ENCODE measurements around the gene GOT1. TPM values are rescaled to one million over a fixed set of nuclear protein-coding genes. Genes with fewer than 3 reads are reported as not detected.

GOT1 gene
- total RNA-seq, 4 donors from 2014 or later, result 91.4 to 215 (median 135) TPM

- intact Hi-C loops (cut with DNase I; ENCODE audit: low total_unique reads) (no loop called here), in situ Hi-C loops (cut with MboI; ENCODE audit: low sequenced_read_pairs in 4 of 4) (no loop called here)
- Histone ChIP-seq H3K9me3 (no peaks in the 10 kb centered on the region), H3K4me1 (no peaks in the 10 kb centered on the region), H3K36me3 (no peaks in the 10 kb centered on the region), H3K27me3 (no peaks in the 10 kb centered on the region), H3K27ac (no peak overlapping the region), H3K4me3 (no peak overlapping the region)
- DNase-seq, result no peak
- TF ChIP-seq, protein P1, sequence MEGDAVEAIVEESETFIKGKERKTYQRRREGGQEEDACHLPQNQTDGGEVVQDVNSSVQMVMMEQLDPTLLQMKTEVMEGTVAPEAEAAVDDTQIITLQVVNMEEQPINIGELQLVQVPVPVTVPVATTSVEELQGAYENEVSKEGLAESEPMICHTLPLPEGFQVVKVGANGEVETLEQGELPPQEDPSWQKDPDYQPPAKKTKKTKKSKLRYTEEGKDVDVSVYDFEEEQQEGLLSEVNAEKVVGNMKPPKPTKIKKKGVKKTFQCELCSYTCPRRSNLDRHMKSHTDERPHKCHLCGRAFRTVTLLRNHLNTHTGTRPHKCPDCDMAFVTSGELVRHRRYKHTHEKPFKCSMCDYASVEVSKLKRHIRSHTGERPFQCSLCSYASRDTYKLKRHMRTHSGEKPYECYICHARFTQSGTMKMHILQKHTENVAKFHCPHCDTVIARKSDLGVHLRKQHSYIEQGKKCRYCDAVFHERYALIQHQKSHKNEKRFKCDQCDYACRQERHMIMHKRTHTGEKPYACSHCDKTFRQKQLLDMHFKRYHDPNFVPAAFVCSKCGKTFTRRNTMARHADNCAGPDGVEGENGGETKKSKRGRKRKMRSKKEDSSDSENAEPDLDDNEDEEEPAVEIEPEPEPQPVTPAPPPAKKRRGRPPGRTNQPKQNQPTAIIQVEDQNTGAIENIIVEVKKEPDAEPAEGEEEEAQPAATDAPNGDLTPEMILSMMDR (IDR thresholded peaks at IDR 0.05 in 4 of 5, conservative IDR thresholded peaks at IDR 0.05 in 1 of 5), result no peak
- no peak for TF ChIP-seq POLR2A (IDR thresholded peaks at IDR 0.05)
- ATAC-seq, result no peak
These were observed 57.7 kb downstream of the GOT1 start for GRCh38 chr10:99372546-99373271.

DNA sequence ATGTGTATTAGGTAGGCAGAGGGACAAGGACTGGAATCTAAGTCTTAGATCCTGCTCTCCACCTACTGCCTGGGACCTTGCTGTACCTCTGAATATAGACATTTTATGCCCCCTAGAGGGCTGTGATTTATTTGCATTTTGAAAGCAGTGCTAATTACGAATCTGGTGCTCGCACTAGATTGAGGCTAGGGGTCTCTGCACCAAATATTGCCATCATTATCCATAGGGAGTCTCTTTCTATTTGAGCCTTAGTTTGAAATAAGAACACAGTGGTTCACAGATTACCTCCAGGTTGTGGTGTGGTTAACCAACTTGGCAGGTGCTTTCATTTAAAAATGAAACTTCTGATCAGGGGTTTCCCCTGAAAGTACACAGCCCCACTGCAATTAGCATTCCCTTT lies 59.4 kb downstream of the GOT1 start:
- in situ Hi-C loops (cut with MboI; ENCODE audit: low sequenced_read_pairs in 4 of 4) (no loop called here), intact Hi-C loops (cut with DNase I; ENCODE audit: low total_unique reads) (no loop called here)
- H3K27ac ChIP-seq, result no peak overlapping the region
- H3K36me3 ChIP-seq, result no peaks in the 10 kb centered on the region
- ATAC-seq (no peak), DNase-seq (no peak)
- no peaks in the 10 kb centered on the region for H3K4me1 ChIP-seq
- H3K4me3 ChIP-seq, result no peak overlapping the region
- TF ChIP-seq, protein P1 (IDR thresholded peaks at IDR 0.05 in 4 of 5, conservative IDR thresholded peaks at IDR 0.05 in 1 of 5), result no peak
- no peak for TF ChIP-seq POLR2A (IDR thresholded peaks at IDR 0.05)
- no peaks in the 10 kb centered on the region for H3K9me3 ChIP-seq
- no peaks in the 10 kb centered on the region for H3K27me3 ChIP-seq

- Histone ChIP-seq H3K27me3 (no peaks in the 10 kb centered on the region), H3K4me3 (no peak overlapping the region), H3K36me3 (no peaks in the 10 kb centered on the region), H3K27ac (no peak overlapping the region), H3K4me1 (no peaks in the 10 kb centered on the region), H3K9me3 (no peaks in the 10 kb centered on the region)
- in situ Hi-C loops (cut with MboI; ENCODE audit: low sequenced_read_pairs in 4 of 4), result no loop called here
- TF ChIP-seq, protein P1 (IDR thresholded peaks at IDR 0.05 in 4 of 5, conservative IDR thresholded peaks at IDR 0.05 in 1 of 5), result no peak
- no peak for TF ChIP-seq POLR2A (IDR thresholded peaks at IDR 0.05)
- DNase-seq, result no peak
- no peak for ATAC-seq
- intact Hi-C loops (cut with DNase I; ENCODE audit: low total_unique reads), result no loop called here
These were observed 60.9 kb downstream of the GOT1 start for GRCh38 chr10:99369551-99369950.

GRCh38 chr10:99369126-99369525 lies 61.3 kb downstream of the GOT1 start:
- Histone ChIP-seq H3K4me1 (no peaks in the 10 kb centered on the region), H3K27ac (no peak overlapping the region), H3K9me3 (no peaks in the 10 kb centered on the region), H3K4me3 (no peak overlapping the region), H3K27me3 (no peaks in the 10 kb centered on the region), H3K36me3 (no peaks in the 10 kb centered on the region)
- no peak for DNase-seq
- intact Hi-C loops (cut with DNase I; ENCODE audit: low total_unique reads), result no loop called here
- TF ChIP-seq, protein P1 (IDR thresholded peaks at IDR 0.05 in 4 of 5, conservative IDR thresholded peaks at IDR 0.05 in 1 of 5), result no peak
- TF ChIP-seq POLR2A (IDR thresholded peaks at IDR 0.05), result no peak
- no peak for ATAC-seq
- in situ Hi-C loops (cut with MboI; ENCODE audit: low sequenced_read_pairs in 4 of 4), result no loop called here

DNA sequence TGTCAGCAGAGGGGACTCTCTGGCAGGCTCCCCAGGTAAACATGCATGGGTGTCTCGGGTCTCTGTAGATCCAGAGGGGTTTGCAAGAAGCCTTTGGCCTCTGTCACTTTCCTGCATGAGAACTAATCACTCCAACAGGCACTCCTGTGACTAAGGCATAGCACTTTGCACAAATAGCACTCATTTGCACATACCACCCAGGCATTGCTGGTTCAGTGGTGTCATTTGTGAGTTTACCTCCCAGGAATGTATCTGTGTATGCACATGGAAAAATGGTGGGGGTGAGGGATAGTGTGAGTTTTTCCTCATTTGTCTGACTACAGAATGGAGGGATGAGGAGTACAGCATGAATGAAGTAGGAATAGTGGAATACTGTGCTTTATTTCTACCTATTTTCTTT lies 61.8 kb downstream of the GOT1 start:
- no peaks in the 10 kb centered on the region for H3K36me3 ChIP-seq
- TF ChIP-seq POLR2A (IDR thresholded peaks at IDR 0.05), result no peak
- TF ChIP-seq, protein P1 (IDR thresholded peaks at IDR 0.05 in 4 of 5, conservative IDR thresholded peaks at IDR 0.05 in 1 of 5), result no peak
- in situ Hi-C loops (cut with MboI; ENCODE audit: low sequenced_read_pairs in 4 of 4), result no loop called here
- intact Hi-C loops (cut with DNase I; ENCODE audit: low total_unique reads), result no loop called here
- H3K9me3 ChIP-seq, result no peaks in the 10 kb centered on the region
- H3K4me3 ChIP-seq, result no peak overlapping the region
- DNase-seq, result no peak
- no peaks in the 10 kb centered on the region for H3K27me3 ChIP-seq
- H3K4me1 ChIP-seq, result no peaks in the 10 kb centered on the region
- ATAC-seq, result no peak
- H3K27ac ChIP-seq, result no peak overlapping the region

Data from gastrocnemius medialis (tissue), 4 donors.